Activated T-cell treated with anti-CD3 and anti-CD28 coated beads, Interleukin-2, amount 50 U/mL, for 72 hours (primary cell): ENCODE data around the gene SRP72. TPM values are rescaled to one million over a fixed set of nuclear protein-coding genes. Genes with fewer than 3 reads are reported as not detected.

Experiments
- ATAC-seq, 2 donors: fragments of 150-1000 bp; cut with Tn5 transposase; replicated peaks in 1 of 2; 2 replicates each; pipeline ENCODE4 v1.10.0; 2021; ENCODE audit warnings: moderate library complexity in 2 of 2, mild to moderate bottlenecking in 1 of 2
- DNase-seq, 2 donors: peaks; one replicate each; pipeline ENCODE4 v3.0.0; 2021 to 2022; ENCODE audit warnings: mixed read lengths in 1 of 2
- H3K27ac Mint-ChIP-seq: one replicate; pipeline ENCODE4 v1.8.0; 2022; ENCODE audit warnings: mild to moderate bottlenecking, moderate library complexity, mixed read lengths
- H3K27me3 Mint-ChIP-seq: one replicate; pipeline ENCODE4 v1.8.0; 2022; ENCODE audit warnings: low read depth, mixed read lengths
- H3K36me3 Mint-ChIP-seq, 2 donors: one replicate each; pipeline ENCODE4 v1.8.0; 2022; ENCODE audit warnings: mixed read lengths in 2 of 2, mild to moderate bottlenecking in 1 of 2; ENCODE audit not compliant: insufficient read depth in 2 of 2
- H3K4me1 Mint-ChIP-seq: one replicate; pipeline ENCODE4 v1.8.0; 2022; ENCODE audit warnings: low read depth, mixed read lengths
- H3K4me3 Mint-ChIP-seq, 2 donors: one replicate each; pipeline ENCODE4 v1.8.0; 2022; ENCODE audit warnings: mild to moderate bottlenecking in 2 of 2, mixed read lengths in 2 of 2, moderate library complexity in 2 of 2
- H3K9me3 Mint-ChIP-seq, 2 donors: one replicate each; pipeline ENCODE4 v1.8.0; 2022; ENCODE audit warnings: mixed read lengths in 2 of 2
- total RNA-seq, 2 donors: library from RNA; stranded (reverse); gene quantifications; one replicate each; pipeline ENCODE4 v1.2.3, GENCODE V29; 2022

SRP72 gene
- total RNA-seq, 2 donors from 2014 or later, result 187 to 200 TPM

GRCh38 chr4:56469489-56470210 lies 2.2 kb downstream of the SRP72 start:
- H3K4me1 Mint-ChIP-seq, result peaks cover 39% of the 10 kb centered on the region

GRCh38 chr4:56475917-56476316 lies 8.5 kb downstream of the SRP72 start:
- peaks cover 3 to 52% of the 10 kb centered on the region in 2 donors for H3K36me3 Mint-ChIP-seq
- H3K4me3 Mint-ChIP-seq, result no peak overlapping the region

More at GRCh38 chr4:56469489-56470210, 2.2 kb downstream of the SRP72 start:
- ATAC-seq, result no peak
- peaks cover 13 to 43% of the 10 kb centered on the region in 2 donors for H3K36me3 Mint-ChIP-seq
- H3K27me3 Mint-ChIP-seq, result no peaks in the 10 kb centered on the region
- H3K4me3 Mint-ChIP-seq, result peak overlapping the region; percentile 92 to 98
- H3K9me3 Mint-ChIP-seq, result no peaks in the 10 kb centered on the region
- H3K27ac Mint-ChIP-seq, result peak overlapping the region; percentile 97
- no peak for DNase-seq

GRCh38 chr4:56477192-56477702 lies 9.8 kb downstream of the SRP72 start:
- Mint-ChIP-seq H3K4me1 (no peaks in the 10 kb centered on the region), H3K4me3 (no peak overlapping the region), H3K36me3 (peaks cover 3 to 46% of the 10 kb centered on the region in 2 donors), H3K9me3 (no peaks in the 10 kb centered on the region), H3K27me3 (no peaks in the 10 kb centered on the region), H3K27ac (peak overlapping the region; percentile 54)
- DNase-seq (no peak), ATAC-seq (no peak)

More at GRCh38 chr4:56475917-56476316, 8.5 kb downstream of the SRP72 start:
- H3K9me3 Mint-ChIP-seq, result no peaks in the 10 kb centered on the region
- no peak overlapping the region for H3K27ac Mint-ChIP-seq
- H3K27me3 Mint-ChIP-seq, result no peaks in the 10 kb centered on the region
- H3K4me1 Mint-ChIP-seq, result no peaks in the 10 kb centered on the region
- ATAC-seq, result no peak
- DNase-seq, result no peak

- H3K4me3 Mint-ChIP-seq, result no peak overlapping the region
- ATAC-seq (no peak), DNase-seq (no peak)
- no peaks in the 10 kb centered on the region for H3K4me1 Mint-ChIP-seq
- H3K9me3 Mint-ChIP-seq, result no peaks in the 10 kb centered on the region
- H3K36me3 Mint-ChIP-seq, result peaks cover 0 to 33% of the 10 kb centered on the region in 2 donors
- no peak overlapping the region for H3K27ac Mint-ChIP-seq
- no peaks in the 10 kb centered on the region for H3K27me3 Mint-ChIP-seq
Observed at GRCh38 chr4:56480691-56481090, 13.3 kb downstream of the SRP72 start.

- Mint-ChIP-seq H3K27ac (no peak overlapping the region), H3K4me3 (no peak overlapping the region)
Observed at GRCh38 chr4:56496241-56496640, 28.8 kb downstream of the SRP72 start.

GRCh38 chr4:56505269-56506130 lies 38.1 kb downstream of the SRP72 start, which contains the start of gene ARL9:
Gene ARL9, plus strand, starts transcription at chr4:56505791. Its CDS starts 72 bp downstream, at chr4:56505863.
- peaks cover 19% of the 10 kb centered on the region for H3K4me1 Mint-ChIP-seq
- H3K27ac Mint-ChIP-seq, result peak within 1 kb of the TSS; percentile 40
- peak; percentile 62 to 66 for DNase-seq
- peak; percentile 88 to 90 for ATAC-seq
- H3K36me3 Mint-ChIP-seq, result peaks cover 2 to 8% of the 10 kb centered on the region in 2 donors
- peaks cover 14% of the 10 kb centered on the region for H3K27me3 Mint-ChIP-seq
- H3K4me3 Mint-ChIP-seq, result peak within 1 kb of the TSS; percentile 86 to 89
- H3K9me3 Mint-ChIP-seq, result no peaks in the 10 kb centered on the region

More at GRCh38 chr4:56496241-56496640, 28.8 kb downstream of the SRP72 start:
- Mint-ChIP-seq H3K4me1 (no peaks in the 10 kb centered on the region), H3K36me3 (peaks cover 11 to 35% of the 10 kb centered on the region in 2 donors), H3K27me3 (no peaks in the 10 kb centered on the region), H3K9me3 (no peaks in the 10 kb centered on the region)
- DNase-seq, result no peak
- no peak for ATAC-seq

- Mint-ChIP-seq H3K9me3 (no peaks in the 10 kb centered on the region), H3K36me3 (no peaks in the 10 kb centered on the region), H3K27me3 (peaks cover 14% of the 10 kb centered on the region), H3K4me1 (peaks cover 5% of the 10 kb centered on the region), H3K4me3 (no peak overlapping the region), H3K27ac (no peak overlapping the region)
- ATAC-seq (no peak), DNase-seq (no peak)
Observed at GRCh38 chr4:56511098-56511497, 43.7 kb downstream of the SRP72 start.

GRCh38 chr4:56512166-56512565 lies 44.7 kb downstream of the SRP72 start:
- Mint-ChIP-seq H3K36me3 (no peaks in the 10 kb centered on the region), H3K9me3 (no peaks in the 10 kb centered on the region), H3K27me3 (peaks cover 7% of the 10 kb centered on the region), H3K27ac (no peak overlapping the region), H3K4me1 (no peaks in the 10 kb centered on the region), H3K4me3 (no peak overlapping the region)
- no peak for ATAC-seq
- DNase-seq, result no peak

DNA sequence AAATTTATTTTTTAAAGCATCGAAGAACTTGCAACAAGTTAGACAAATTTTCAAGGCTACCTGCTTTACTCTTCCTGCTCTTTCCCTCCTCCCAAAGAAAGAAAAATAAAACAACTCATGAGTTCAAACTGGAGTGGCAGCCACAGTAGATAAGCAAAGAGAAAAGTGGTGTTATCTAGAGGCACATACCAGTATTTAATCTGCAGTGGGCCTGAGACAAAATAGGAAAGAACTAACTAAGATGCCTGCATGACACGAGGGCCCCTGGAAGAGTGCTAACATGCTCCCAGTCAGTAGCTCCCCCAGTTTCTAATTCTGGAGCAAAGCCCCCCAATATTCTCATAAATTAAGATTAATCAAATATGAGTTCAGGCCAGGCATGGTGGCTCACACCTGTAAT lies 46.1 kb downstream of the SRP72 start:
- Mint-ChIP-seq H3K36me3 (no peaks in the 10 kb centered on the region), H3K4me3 (no peak overlapping the region), H3K4me1 (no peaks in the 10 kb centered on the region), H3K9me3 (no peaks in the 10 kb centered on the region), H3K27me3 (peaks cover 7% of the 10 kb centered on the region), H3K27ac (no peak overlapping the region)
- DNase-seq (no peak), ATAC-seq (no peak)

DNA sequence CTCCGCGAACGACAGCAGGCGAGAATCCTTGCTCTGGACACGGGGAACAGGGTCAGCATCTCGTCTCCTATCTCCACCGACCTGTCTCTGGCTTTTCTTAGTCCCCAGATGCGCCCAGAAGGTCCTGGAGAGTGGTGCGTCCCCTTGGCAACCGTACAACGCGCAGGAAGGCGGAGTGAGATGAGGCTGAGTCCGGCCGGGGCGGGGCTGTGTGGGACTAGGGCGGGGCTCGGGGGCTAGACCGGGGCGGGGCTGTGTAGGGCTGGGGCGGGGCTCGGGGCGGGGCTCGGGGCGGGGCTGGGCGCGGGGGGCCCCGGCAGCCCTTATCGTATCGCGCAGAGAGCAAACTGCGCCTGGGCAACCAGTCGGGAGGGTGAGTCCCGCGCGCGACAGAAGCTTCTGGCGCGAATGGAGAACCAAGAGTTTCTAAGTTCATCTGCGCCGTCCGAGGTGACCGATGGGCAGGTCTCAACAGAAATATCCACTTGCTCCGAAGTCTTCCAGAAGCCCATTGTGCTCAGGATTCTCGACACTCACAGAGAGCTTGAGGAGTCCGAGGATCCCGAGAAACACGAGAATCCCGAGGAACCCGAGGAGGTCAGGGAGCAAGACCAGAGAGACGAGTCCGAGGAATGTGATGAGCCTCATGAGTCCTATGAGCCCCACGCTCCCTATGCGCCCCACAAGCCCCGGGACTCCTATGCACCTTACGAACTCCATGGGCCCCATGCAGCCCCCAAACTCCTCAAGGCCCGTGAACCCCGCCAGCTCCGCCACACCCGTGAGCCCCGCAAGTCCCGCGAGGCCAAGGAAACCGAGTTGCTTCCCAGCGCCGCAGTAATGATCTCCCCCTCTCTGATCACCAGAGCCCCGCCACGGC lies 63.1 kb downstream of the SRP72 start:
- Mint-ChIP-seq H3K4me1 (no peaks in the 10 kb centered on the region), H3K4me3 (peak overlapping the region; percentile 51 to 76), H3K36me3 (no peaks in the 10 kb centered on the region), H3K9me3 (no peaks in the 10 kb centered on the region), H3K27ac (no peak overlapping the region), H3K27me3 (no peaks in the 10 kb centered on the region)
- peak; percentile 98 to 99 for ATAC-seq
- DNase-seq, result peak; percentile 85 to 87

GRCh38 chr4:56531149-56531770 lies 63.8 kb downstream of the SRP72 start:
- Mint-ChIP-seq H3K27ac (no peak overlapping the region), H3K4me3 (no peak overlapping the region), H3K4me1 (no peaks in the 10 kb centered on the region), H3K27me3 (no peaks in the 10 kb centered on the region), H3K9me3 (no peaks in the 10 kb centered on the region), H3K36me3 (no peaks in the 10 kb centered on the region)
- no peak for DNase-seq
- no peak for ATAC-seq

DNA sequence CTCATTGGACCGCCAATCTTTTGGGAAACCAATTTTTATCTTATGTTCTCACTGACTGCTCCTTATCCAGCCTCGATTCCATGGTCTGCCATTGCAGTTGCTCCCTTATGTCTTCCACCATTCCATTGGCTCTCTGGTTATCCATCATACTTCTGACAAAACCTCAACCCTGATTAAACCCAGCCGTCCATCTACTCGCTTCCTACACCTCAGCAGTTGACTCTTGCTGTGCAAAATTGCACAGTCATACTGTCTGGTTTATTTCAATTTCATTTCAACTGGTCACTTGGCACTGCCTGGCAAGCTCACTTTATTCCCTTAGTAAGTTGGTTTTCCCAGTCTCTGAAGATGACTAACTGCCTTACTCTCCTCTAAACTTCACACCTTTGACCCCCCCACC lies 64.4 kb downstream of the SRP72 start:
- no peak for ATAC-seq
- no peak for DNase-seq
- no peak overlapping the region for H3K27ac Mint-ChIP-seq
- H3K4me1 Mint-ChIP-seq, result no peaks in the 10 kb centered on the region
- no peaks in the 10 kb centered on the region for H3K27me3 Mint-ChIP-seq
- no peaks in the 10 kb centered on the region for H3K36me3 Mint-ChIP-seq
- no peak overlapping the region for H3K4me3 Mint-ChIP-seq
- H3K9me3 Mint-ChIP-seq, result no peaks in the 10 kb centered on the region
